ENCODE results near the gene RNPS1. TPM values are rescaled to one million over a fixed set of nuclear protein-coding genes. Genes with fewer than 3 reads are reported as not detected.
A peak's percentile ranks its signal among the peaks of the same experiment; 100 is the strongest.

RNPS1 gene
- total RNA-seq (10 to 100 TPM; 95.5 to 98.4 TPM), polyA plus RNA-seq (100 to 1,000 TPM in 1 of 2 donors, 10 to 100 TPM in 1; 96.4 to 101 TPM)
- long read RNA-seq, donor 1, transcript RNPS1-219 (6 exons, 1,685 nt), result minor isoform, 11 of 289 reads
- long read RNA-seq, donor 1, transcript RNPS1-220 (7 exons, 2,037 nt), result major isoform, 115 of 289 reads
- long read RNA-seq, donor 1, transcript RNPS1-203 (8 exons, 2,069 nt), result minor isoform, 17 of 289 reads
- long read RNA-seq, donor 1, transcript RNPS1-202 (8 exons, 2,241 nt), result minor isoform, 100 of 289 reads
- long read RNA-seq, donor 1, partial matches to known transcripts, result 7 of 289 reads
- long read RNA-seq, donor 1, other reads (novel, unspliced or antisense), result 22 of 289 reads
- long read RNA-seq, donor 2, transcript RNPS1-203 (8 exons, 2,069 nt), result minor isoform, 6 of 64 reads
- long read RNA-seq, donor 2, transcript RNPS1-202 (8 exons, 2,241 nt), result minor isoform, 16 of 64 reads
- long read RNA-seq, donor 2, transcript RNPS1-220 (7 exons, 2,037 nt), result major isoform, 21 of 64 reads
- long read RNA-seq, donor 2, partial matches to known transcripts, result 3 of 64 reads
- long read RNA-seq, donor 2, other reads (novel, unspliced or antisense), result 8 of 64 reads

- ATAC-seq (ENCODE audit: low FRiP score) (peak; percentile 98), DNase-seq (peak; percentile 98 to 99)
- Histone ChIP-seq H3K9me3 (ENCODE audit: control insufficient read depth, low read length) (no peaks in the 10 kb centered on the region), H3K27me3 (ENCODE audit: control insufficient read depth in 1 of 2, insufficient read depth in 2 of 2, low read length in 1 of 2) (no peaks in the 10 kb centered on the region), H3K4me1 (ENCODE audit: control insufficient read depth in 1 of 2, insufficient read depth in 2 of 2, low read length in 2 of 2) (no peaks in the 10 kb centered on the region), H3K4me3 (ENCODE audit: low read length in 2 of 2) (peak within 1 kb of the TSS; percentile 54 to 69), H3K27ac (ENCODE audit: low read depth in 1 of 2, low read length in 2 of 2) (peak within 1 kb of the TSS in 1 of 2 donors; percentile 86), H3K36me3 (ENCODE audit: control insufficient read depth in 1 of 2, insufficient read depth in 2 of 2, low read length in 1 of 2) (no peaks in the 10 kb centered on the region)
- WGBS, 2 donors, result 1% methylated on average over 87 to 88 of the region's 88 CpGs
- intact Hi-C loops (cut with DNase I), result no loop called here
Observed at GRCh38 chr16:2267913-2268666, at the start of gene RNPS1. Gene RNPS1, minus strand, starts transcription at chr16:2268126. Its CDS starts 3,483 bp downstream, at chr16:2264643.

- H3K36me3 ChIP-seq (ENCODE audit: control insufficient read depth in 1 of 2, insufficient read depth in 2 of 2, low read length in 1 of 2), result peaks cover 0 to 1% of the 10 kb centered on the region in 2 donors
Observed at GRCh38 chr16:2317231-2318020, 49.5 kb upstream of the RNPS1 start.

GRCh38 chr16:2308089-2308962 is 40.4 kb upstream of the RNPS1 start:
- H3K9me3 ChIP-seq (ENCODE audit: control insufficient read depth, low read length), result no peaks in the 10 kb centered on the region
- H3K4me3 ChIP-seq (ENCODE audit: low read length in 2 of 2), result no peak overlapping the region
- intact Hi-C loops (cut with DNase I), result no loop called here
- no peaks in the 10 kb centered on the region for H3K4me1 ChIP-seq (ENCODE audit: control insufficient read depth in 1 of 2, insufficient read depth in 2 of 2, low read length in 2 of 2)
- no peaks in the 10 kb centered on the region for H3K27me3 ChIP-seq (ENCODE audit: control insufficient read depth in 1 of 2, insufficient read depth in 2 of 2, low read length in 1 of 2)
- WGBS, 2 donors, result 91 to 93% methylated on average over 28 to 30 of the region's 30 CpGs
- no peaks in the 10 kb centered on the region for H3K36me3 ChIP-seq (ENCODE audit: control insufficient read depth in 1 of 2, insufficient read depth in 2 of 2, low read length in 1 of 2)
- ATAC-seq (ENCODE audit: low FRiP score) (peak; percentile 26), DNase-seq (peak in 1 of 2 donors; percentile 41)
- no peak overlapping the region for H3K27ac ChIP-seq (ENCODE audit: low read depth in 1 of 2, low read length in 2 of 2)

More at GRCh38 chr16:2317231-2318020, 49.5 kb upstream of the RNPS1 start:
- peak; percentile 29 for ATAC-seq (ENCODE audit: low FRiP score)
- WGBS, 2 donors, result 90 to 93% methylated on average over 25 to 26 of the region's 26 CpGs
- H3K4me3 ChIP-seq (ENCODE audit: low read length in 2 of 2), result no peak overlapping the region
- intact Hi-C loops (cut with DNase I), result no loop called here
- H3K27me3 ChIP-seq (ENCODE audit: control insufficient read depth in 1 of 2, insufficient read depth in 2 of 2, low read length in 1 of 2), result no peaks in the 10 kb centered on the region
- H3K4me1 ChIP-seq (ENCODE audit: control insufficient read depth in 1 of 2, insufficient read depth in 2 of 2, low read length in 2 of 2), result no peaks in the 10 kb centered on the region
- no peak overlapping the region for H3K27ac ChIP-seq (ENCODE audit: low read depth in 1 of 2, low read length in 2 of 2)
- no peak for DNase-seq
- H3K9me3 ChIP-seq (ENCODE audit: control insufficient read depth, low read length), result no peaks in the 10 kb centered on the region

GRCh38 chr16:2299915-2300192 is 31.9 kb upstream of the RNPS1 start:
- 68 to 73% methylated on average over 10 of the region's 10 CpGs for WGBS, 2 donors
- no peaks in the 10 kb centered on the region for H3K9me3 ChIP-seq (ENCODE audit: control insufficient read depth, low read length)
- no peak for ATAC-seq (ENCODE audit: low FRiP score)
- DNase-seq, result peak in 1 of 2 donors; percentile 20
- intact Hi-C loops (cut with DNase I), result no loop called here
- H3K36me3 ChIP-seq (ENCODE audit: control insufficient read depth in 1 of 2, insufficient read depth in 2 of 2, low read length in 1 of 2), result peaks cover 0 to 6% of the 10 kb centered on the region in 2 donors
- no peaks in the 10 kb centered on the region for H3K4me1 ChIP-seq (ENCODE audit: control insufficient read depth in 1 of 2, insufficient read depth in 2 of 2, low read length in 2 of 2)
- no peak overlapping the region for H3K27ac ChIP-seq (ENCODE audit: low read depth in 1 of 2, low read length in 2 of 2)
- no peak overlapping the region for H3K4me3 ChIP-seq (ENCODE audit: low read length in 2 of 2)
- H3K27me3 ChIP-seq (ENCODE audit: control insufficient read depth in 1 of 2, insufficient read depth in 2 of 2, low read length in 1 of 2), result no peaks in the 10 kb centered on the region

GRCh38 chr16:2299121-2299914 is 31.4 kb upstream of the RNPS1 start:
- ATAC-seq (ENCODE audit: low FRiP score) (no peak), DNase-seq (peak in 1 of 2 donors; percentile 34)
- no peaks in the 10 kb centered on the region for H3K4me1 ChIP-seq (ENCODE audit: control insufficient read depth in 1 of 2, insufficient read depth in 2 of 2, low read length in 2 of 2)
- H3K4me3 ChIP-seq (ENCODE audit: low read length in 2 of 2), result no peak overlapping the region
- peaks cover 0 to 6% of the 10 kb centered on the region in 2 donors for H3K36me3 ChIP-seq (ENCODE audit: control insufficient read depth in 1 of 2, insufficient read depth in 2 of 2, low read length in 1 of 2)
- intact Hi-C loops (cut with DNase I), result no loop called here
- 79 to 80% methylated on average over 31 of the region's 31 CpGs for WGBS, 2 donors
- H3K27me3 ChIP-seq (ENCODE audit: control insufficient read depth in 1 of 2, insufficient read depth in 2 of 2, low read length in 1 of 2), result no peaks in the 10 kb centered on the region
- no peaks in the 10 kb centered on the region for H3K9me3 ChIP-seq (ENCODE audit: control insufficient read depth, low read length)
- no peak overlapping the region for H3K27ac ChIP-seq (ENCODE audit: low read depth in 1 of 2, low read length in 2 of 2)

- DNase-seq (no peak), ATAC-seq (ENCODE audit: low FRiP score) (no peak)
- Histone ChIP-seq H3K27ac (ENCODE audit: low read depth in 1 of 2, low read length in 2 of 2) (no peak overlapping the region), H3K27me3 (ENCODE audit: control insufficient read depth in 1 of 2, insufficient read depth in 2 of 2, low read length in 1 of 2) (no peaks in the 10 kb centered on the region), H3K4me1 (ENCODE audit: control insufficient read depth in 1 of 2, insufficient read depth in 2 of 2, low read length in 2 of 2) (no peaks in the 10 kb centered on the region), H3K36me3 (ENCODE audit: control insufficient read depth in 1 of 2, insufficient read depth in 2 of 2, low read length in 1 of 2) (peaks cover 0 to 6% of the 10 kb centered on the region in 2 donors), H3K9me3 (ENCODE audit: control insufficient read depth, low read length) (no peaks in the 10 kb centered on the region), H3K4me3 (ENCODE audit: low read length in 2 of 2) (no peak overlapping the region)
- WGBS, 2 donors, result 84 to 90% methylated on average over 8 to 9 of the region's 9 CpGs
- intact Hi-C loops (cut with DNase I), result no loop called here
Observed at GRCh38 chr16:2298621-2299020, 30.7 kb upstream of the RNPS1 start.

- 94 to 95% methylated on average over 22 of the region's 22 CpGs for WGBS, 2 donors
- no peak for DNase-seq
- H3K27me3 ChIP-seq (ENCODE audit: control insufficient read depth in 1 of 2, insufficient read depth in 2 of 2, low read length in 1 of 2), result no peaks in the 10 kb centered on the region
- no peaks in the 10 kb centered on the region for H3K9me3 ChIP-seq (ENCODE audit: control insufficient read depth, low read length)
- H3K4me3 ChIP-seq (ENCODE audit: low read length in 2 of 2), result no peak overlapping the region
- intact Hi-C loops (cut with DNase I), result no loop called here
- no peaks in the 10 kb centered on the region for H3K4me1 ChIP-seq (ENCODE audit: control insufficient read depth in 1 of 2, insufficient read depth in 2 of 2, low read length in 2 of 2)
- peaks cover 0 to 6% of the 10 kb centered on the region in 2 donors for H3K36me3 ChIP-seq (ENCODE audit: control insufficient read depth in 1 of 2, insufficient read depth in 2 of 2, low read length in 1 of 2)
- no peak overlapping the region for H3K27ac ChIP-seq (ENCODE audit: low read depth in 1 of 2, low read length in 2 of 2)
- peak; percentile 19 for ATAC-seq (ENCODE audit: low FRiP score)
Observed at GRCh38 chr16:2297506-2297860, 29.6 kb upstream of the RNPS1 start.

Measured in aorta (tissue), 5 donors.